Vagina (tissue), 2 donors: Measurements from ENCODE around the gene RYR2.

ENCODE experiments used
- POLR2A ChIP-seq, 2 donors: fragments of 450-650 bp; IDR thresholded peaks; one replicate each; pipeline ENCODE4 v1.6.1; 2017; ENCODE audit warnings: antibody characterized with exemption in 2 of 2, mild to moderate bottlenecking in 2 of 2, moderate library complexity in 2 of 2
- TF ChIP-seq, protein P1 (sequence below), 3 experiments: fragments of 450-650 bp in 2 of 3; fragments of 200-600 bp in 1 of 3; sonication (generic) in 1 of 3; IDR thresholded peaks; one replicate each; pipeline ENCODE4 v1.5.1; 2017 to 2019; ENCODE audit warnings: antibody characterized with exemption in 3 of 3, mild to moderate bottlenecking in 2 of 3, moderate library complexity in 2 of 3

DNA sequence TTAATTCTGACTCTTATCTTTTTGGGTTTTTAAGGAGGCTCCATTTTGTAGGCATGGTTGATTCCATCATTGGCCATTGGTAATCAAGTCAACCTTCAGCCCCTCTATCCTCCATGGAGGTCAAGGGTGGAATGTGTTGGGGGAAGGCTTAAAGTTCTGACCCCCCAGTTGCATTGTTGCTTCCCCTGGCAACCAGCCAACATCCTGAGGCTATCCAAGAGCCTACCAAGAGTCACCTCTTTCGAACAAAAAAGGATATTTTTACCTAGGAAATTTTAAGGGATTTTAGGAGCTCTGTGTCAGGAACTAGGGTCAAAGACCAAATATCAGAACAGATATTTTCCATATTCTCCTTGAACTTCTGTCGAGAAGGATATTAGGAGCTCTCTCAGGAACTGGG, 251.8 kb downstream of the RYR2 start:
- no peak for TF ChIP-seq POLR2A (IDR thresholded peaks at IDR 0.05)
- TF ChIP-seq, protein P1, sequence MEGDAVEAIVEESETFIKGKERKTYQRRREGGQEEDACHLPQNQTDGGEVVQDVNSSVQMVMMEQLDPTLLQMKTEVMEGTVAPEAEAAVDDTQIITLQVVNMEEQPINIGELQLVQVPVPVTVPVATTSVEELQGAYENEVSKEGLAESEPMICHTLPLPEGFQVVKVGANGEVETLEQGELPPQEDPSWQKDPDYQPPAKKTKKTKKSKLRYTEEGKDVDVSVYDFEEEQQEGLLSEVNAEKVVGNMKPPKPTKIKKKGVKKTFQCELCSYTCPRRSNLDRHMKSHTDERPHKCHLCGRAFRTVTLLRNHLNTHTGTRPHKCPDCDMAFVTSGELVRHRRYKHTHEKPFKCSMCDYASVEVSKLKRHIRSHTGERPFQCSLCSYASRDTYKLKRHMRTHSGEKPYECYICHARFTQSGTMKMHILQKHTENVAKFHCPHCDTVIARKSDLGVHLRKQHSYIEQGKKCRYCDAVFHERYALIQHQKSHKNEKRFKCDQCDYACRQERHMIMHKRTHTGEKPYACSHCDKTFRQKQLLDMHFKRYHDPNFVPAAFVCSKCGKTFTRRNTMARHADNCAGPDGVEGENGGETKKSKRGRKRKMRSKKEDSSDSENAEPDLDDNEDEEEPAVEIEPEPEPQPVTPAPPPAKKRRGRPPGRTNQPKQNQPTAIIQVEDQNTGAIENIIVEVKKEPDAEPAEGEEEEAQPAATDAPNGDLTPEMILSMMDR (IDR thresholded peaks at IDR 0.05), result no peak
